Coronary artery (tissue), 2 donors: ENCODE measurements around the gene HSPA12A.

Source experiments
- DNase-seq: peaks from one replicate; pipeline ENCODE4 v3.0.0-alpha.2; 2017; ENCODE audit warnings: low spot score
- H3K27ac ChIP-seq, 2 donors: fragments of 200-600 bp; sonication (generic); one replicate each; pipeline ENCODE4 v1.5.1; 2016 to 2019
- H3K4me3 ChIP-seq: fragments of 200-600 bp; sonication (generic); 2 replicates; pipeline ENCODE4 v1.5.1; 2016; ENCODE audit warnings: mild to moderate bottlenecking, moderate library complexity
- CTCF ChIP-seq: fragments of 200-600 bp; sonication (generic); IDR thresholded peaks from one replicate; pipeline ENCODE4 v1.5.1; 2019; ENCODE audit warnings: antibody characterized with exemption

The HSPA12A gene

GRCh38 chr10:116621476-116621875, 120.9 kb downstream of the HSPA12A start:
- no peak overlapping the region for H3K4me3 ChIP-seq
- DNase-seq: no peak
- H3K27ac ChIP-seq: no peak overlapping the region
- no peak for TF ChIP-seq CTCF
